ENCODE results near the gene PALD1. TPM values are rescaled to one million over a fixed set of nuclear protein-coding genes. Genes with fewer than 3 reads are reported as not detected.

PALD1 gene
- polyA plus RNA-seq, 10 donors, result 10.7 to 16.3 (median 14.4) TPM

GRCh38 chr10:70504521-70505358 lies 26.2 kb downstream of the PALD1 start:
- no peak for DNase-seq

GRCh38 chr10:70505908-70506307 lies 27.3 kb downstream of the PALD1 start:
- no peak for DNase-seq

GRCh38 chr10:70507966-70508365 lies 29.4 kb downstream of the PALD1 start:
- DNase-seq, result no peak

GRCh38 chr10:70508912-70509756 lies 30.6 kb downstream of the PALD1 start:
- peak in 1 of 3 donors; percentile 84 for DNase-seq

- peak in 1 of 3 donors; percentile 47 for DNase-seq
Observed at GRCh38 chr10:70509757-70510147, 31.2 kb downstream of the PALD1 start.

- no peak for DNase-seq
Observed at GRCh38 chr10:70510453-70510852, 31.9 kb downstream of the PALD1 start.

- no peak for DNase-seq
Observed at GRCh38 chr10:70510904-70511303, 32.3 kb downstream of the PALD1 start.

GRCh38 chr10:70512149-70512639 lies 33.6 kb downstream of the PALD1 start:
- peak in 1 of 3 donors; percentile 71 for DNase-seq

GRCh38 chr10:70513848-70514309 lies 35.3 kb downstream of the PALD1 start:
- no peak for DNase-seq

GRCh38 chr10:70514591-70514990 lies 36.0 kb downstream of the PALD1 start:
- DNase-seq, result no peak

GRCh38 chr10:70515035-70515667 lies 36.6 kb downstream of the PALD1 start:
- no peak for DNase-seq

- DNase-seq, result no peak
Observed at GRCh38 chr10:70518695-70519094, 40.1 kb downstream of the PALD1 start.

GRCh38 chr10:70523057-70523456 lies 44.5 kb downstream of the PALD1 start:
- DNase-seq, result peak in 1 of 3 donors; percentile 46

- DNase-seq, result no peak
Observed at GRCh38 chr10:70523549-70523948, 45.0 kb downstream of the PALD1 start.

- DNase-seq, result no peak
Observed at GRCh38 chr10:70528314-70528713, 49.7 kb downstream of the PALD1 start.

- peak in 1 of 3 donors; percentile 64 for DNase-seq
Observed at GRCh38 chr10:70528741-70529362, 50.3 kb downstream of the PALD1 start.

GRCh38 chr10:70529848-70530247 lies 51.3 kb downstream of the PALD1 start:
- no peak for DNase-seq

GRCh38 chr10:70530315-70530714 lies 51.7 kb downstream of the PALD1 start:
- DNase-seq, result no peak

GRCh38 chr10:70532554-70533188 lies 54.1 kb downstream of the PALD1 start:
- no peak for DNase-seq

GRCh38 chr10:70533189-70533558 lies 54.6 kb downstream of the PALD1 start:
- no peak for DNase-seq

- no peak for DNase-seq
Observed at GRCh38 chr10:70534281-70534680, 55.7 kb downstream of the PALD1 start.

All from muscle of back (tissue), 11 donors.